Glutamatergic neuron (in vitro differentiated cells): ENCODE measurements around the gene ARHGAP9. TPM values are rescaled to one million over a fixed set of nuclear protein-coding genes. Genes with fewer than 3 reads are reported as not detected.

Experiments
- DNase-seq: peaks from one replicate; pipeline ENCODE4 v3.0.0; 2022
- H3K27ac Mint-ChIP-seq: one replicate; pipeline ENCODE4 v1.8.0; 2020; ENCODE audit warnings: mild to moderate bottlenecking, mixed read lengths, inconsistent platforms; ENCODE audit not compliant: unreplicated experiment
- H3K27me3 Mint-ChIP-seq: one replicate; pipeline ENCODE4 v1.8.0; 2020; ENCODE audit warnings: mild to moderate bottlenecking, moderate library complexity, mixed read lengths, inconsistent platforms; ENCODE audit not compliant: unreplicated experiment
- H3K36me3 Mint-ChIP-seq: one replicate; pipeline ENCODE4 v1.8.0; 2020; ENCODE audit warnings: mild to moderate bottlenecking, mixed read lengths, inconsistent platforms; ENCODE audit not compliant: unreplicated experiment
- H3K4me1 Mint-ChIP-seq: one replicate; pipeline ENCODE4 v1.8.0; 2020; ENCODE audit warnings: mild to moderate bottlenecking, low read depth, mixed read lengths, inconsistent platforms; ENCODE audit not compliant: unreplicated experiment
- H3K4me3 Mint-ChIP-seq: one replicate; pipeline ENCODE4 v1.8.0; 2020; ENCODE audit warnings: mild to moderate bottlenecking, mixed read lengths, inconsistent platforms; ENCODE audit not compliant: unreplicated experiment
- H3K9me3 Mint-ChIP-seq: one replicate; pipeline ENCODE4 v1.8.0; 2020; ENCODE audit warnings: mild to moderate bottlenecking, moderate library complexity, mixed read lengths, inconsistent platforms; ENCODE audit not compliant: unreplicated experiment
- CTCF ChIP-seq: fragments of 200-600 bp; sonication (generic); IDR thresholded peaks from one replicate; pipeline ENCODE4 v1.5.0; 2021; ENCODE audit not compliant: partially characterized antibody, unreplicated experiment
- total RNA-seq: library from RNA; stranded (reverse); fragmentation: NEBNext Ultra II Directional; extraction: Animal tissue kit (Norgen Biotek cat#: 25700); gene quantifications from one replicate; pipeline ENCODE4 v1.2.1, GENCODE V29; 2021; ENCODE audit not compliant: unreplicated experiment

ARHGAP9 gene
- total RNA-seq, 1 donor from 2014 or later, result 52.0 TPM

GRCh38 chr12:57526477-57527126 lies 46.9 kb upstream of the ARHGAP9 start:
- Mint-ChIP-seq H3K4me3 (no peak overlapping the region), H3K4me1 (peaks cover 29% of the 10 kb centered on the region), H3K36me3 (no peaks in the 10 kb centered on the region), H3K27me3 (peaks cover 28% of the 10 kb centered on the region), H3K27ac (no peak overlapping the region), H3K9me3 (peaks cover 26% of the 10 kb centered on the region)
- TF ChIP-seq CTCF, result no peak
- DNase-seq, result no peak

GRCh38 chr12:57525615-57526383 lies 46.1 kb upstream of the ARHGAP9 start:
- Mint-ChIP-seq H3K36me3 (no peaks in the 10 kb centered on the region), H3K4me1 (peaks cover 31% of the 10 kb centered on the region), H3K27ac (no peak overlapping the region), H3K4me3 (peak overlapping the region; percentile 65), H3K9me3 (peaks cover 31% of the 10 kb centered on the region), H3K27me3 (peaks cover 34% of the 10 kb centered on the region)
- TF ChIP-seq CTCF, result no peak
- DNase-seq, result no peak

GRCh38 chr12:57524814-57525614 lies 45.3 kb upstream of the ARHGAP9 start:
- peak overlapping the region; percentile 90 for H3K4me3 Mint-ChIP-seq
- H3K27ac Mint-ChIP-seq, result peak overlapping the region; percentile 88
- DNase-seq, result peak; percentile 58
- H3K27me3 Mint-ChIP-seq, result peaks cover 37% of the 10 kb centered on the region
- TF ChIP-seq CTCF, result no peak
- H3K9me3 Mint-ChIP-seq, result peaks cover 34% of the 10 kb centered on the region
- no peaks in the 10 kb centered on the region for H3K36me3 Mint-ChIP-seq
- H3K4me1 Mint-ChIP-seq, result peaks cover 26% of the 10 kb centered on the region

GRCh38 chr12:57523706-57524614 lies 44.3 kb upstream of the ARHGAP9 start:
- peak overlapping the region; percentile 90 for H3K4me3 Mint-ChIP-seq
- H3K9me3 Mint-ChIP-seq, result peaks cover 37% of the 10 kb centered on the region
- peaks cover 22% of the 10 kb centered on the region for H3K4me1 Mint-ChIP-seq
- peaks cover 4% of the 10 kb centered on the region for H3K36me3 Mint-ChIP-seq
- no peak for TF ChIP-seq CTCF
- DNase-seq, result no peak
- peak overlapping the region; percentile 88 for H3K27ac Mint-ChIP-seq
- peaks cover 36% of the 10 kb centered on the region for H3K27me3 Mint-ChIP-seq
